H9 (cell line): ENCODE measurements around the gene ACOX3. TPM values are rescaled to one million over a fixed set of nuclear protein-coding genes. Genes with fewer than 3 reads are reported as not detected.

Experiments
- DNase-seq: peaks from one replicate; pipeline ENCODE4 v3.0.0-alpha.2; 2017
- H2AFZ ChIP-seq: one replicate; pipeline ENCODE4 v1.6.1; 2013; ENCODE audit warnings: mild to moderate bottlenecking, low read length, control low read depth, moderate library complexity
- H2AK5ac ChIP-seq: 2 replicates; pipeline ENCODE4 v1.6.1; 2013; ENCODE audit warnings: low read length, control low read depth, mixed read lengths; ENCODE audit not compliant: insufficient read length
- H2BK120ac ChIP-seq: one replicate; pipeline ENCODE4 v1.6.1; 2013; ENCODE audit warnings: low read depth, mild to moderate bottlenecking, low read length, control low read depth, inconsistent platforms; ENCODE audit not compliant: poor library complexity, severe bottlenecking
- H2BK12ac ChIP-seq: 2 replicates; pipeline ENCODE4 v1.6.1; 2013; ENCODE audit warnings: low read length, control low read depth, mixed read lengths, low read depth; ENCODE audit not compliant: insufficient read length
- H2BK15ac ChIP-seq: 2 replicates; pipeline ENCODE4 v1.6.1; 2013; ENCODE audit warnings: low read depth, low read length, control low read depth
- H2BK20ac ChIP-seq: one replicate; pipeline ENCODE4 v1.6.1; 2013; ENCODE audit warnings: low read depth, mild to moderate bottlenecking, low read length, control low read depth, inconsistent platforms; ENCODE audit not compliant: poor library complexity, severe bottlenecking
- H2BK5ac ChIP-seq: 2 replicates; pipeline ENCODE4 v1.6.1; 2013; ENCODE audit warnings: low read length, control low read depth, mixed read lengths; ENCODE audit not compliant: insufficient read length
- H3K14ac ChIP-seq: 2 replicates; pipeline ENCODE4 v1.6.1; 2013; ENCODE audit warnings: low read length, control low read depth; ENCODE audit not compliant: insufficient read depth
- H3K18ac ChIP-seq: 2 replicates; pipeline ENCODE4 v1.6.1; 2013; ENCODE audit warnings: low read depth, mild to moderate bottlenecking, mixed read lengths, low read length, control low read depth; ENCODE audit not compliant: insufficient read length
- H3K23ac ChIP-seq: 2 replicates; pipeline ENCODE4 v1.6.1; 2013; ENCODE audit warnings: low read length, control low read depth, mixed read lengths, low read depth; ENCODE audit not compliant: insufficient read length
- H3K23me2 ChIP-seq: 2 replicates; pipeline ENCODE4 v1.6.1; 2013; ENCODE audit warnings: low read depth, mild to moderate bottlenecking, mixed read lengths, low read length, control low read depth; ENCODE audit not compliant: insufficient read length, poor library complexity, severe bottlenecking
- H3K27ac ChIP-seq: 2 replicates; pipeline ENCODE4 v1.5.1; 2013; ENCODE audit warnings: low read length, control low read depth, mixed read lengths, low read depth; ENCODE audit not compliant: insufficient read length
- H3K27me3 ChIP-seq: 2 replicates; pipeline ENCODE4 v1.6.1; 2013; ENCODE audit warnings: low read length, control low read depth, inconsistent platforms; ENCODE audit not compliant: insufficient read depth
- H3K4ac ChIP-seq: 2 replicates; pipeline ENCODE4 v1.6.1; 2013; ENCODE audit warnings: low read depth, mild to moderate bottlenecking, control low read depth, inconsistent platforms, low read length, moderate library complexity
- H3K4me1 ChIP-seq: 2 replicates; pipeline ENCODE4 v1.6.1; 2013; ENCODE audit warnings: low read length, control low read depth, inconsistent platforms; ENCODE audit not compliant: insufficient read depth
- H3K4me2 ChIP-seq: 2 replicates; pipeline ENCODE4 v1.6.1; 2013; ENCODE audit warnings: low read length, control low read depth, mixed read lengths; ENCODE audit not compliant: insufficient read length, insufficient read depth
- H3K56ac ChIP-seq: 2 replicates; pipeline ENCODE4 v1.6.1; 2013; ENCODE audit warnings: low read depth, mild to moderate bottlenecking, mixed read lengths, low read length, control low read depth; ENCODE audit not compliant: insufficient read length
- H3K79me1 ChIP-seq: 2 replicates; pipeline ENCODE4 v1.6.1; 2013; ENCODE audit warnings: low read depth, mild to moderate bottlenecking, moderate library complexity, low read length, control low read depth, inconsistent platforms; ENCODE audit not compliant: insufficient read depth, poor library complexity, severe bottlenecking
- H3K79me2 ChIP-seq: 2 replicates; pipeline ENCODE4 v1.6.1; 2013; ENCODE audit warnings: low read length, control low read depth, inconsistent platforms; ENCODE audit not compliant: insufficient read depth
- H3K9ac ChIP-seq: 2 replicates; pipeline ENCODE4 v1.6.1; 2013; ENCODE audit warnings: low read length, control low read depth, mixed read lengths; ENCODE audit not compliant: insufficient read length; ENCODE audit errors: extremely low read depth
- H3K9me3 ChIP-seq: one replicate; pipeline ENCODE4 v1.6.1; 2013; ENCODE audit warnings: low read depth, low read length, inconsistent platforms; ENCODE audit not compliant: control insufficient read depth
- H3T11ph ChIP-seq: one replicate; pipeline ENCODE4 v1.6.1; 2013; ENCODE audit warnings: mild to moderate bottlenecking, low read length, control low read depth, inconsistent platforms
- H4K20me1 ChIP-seq: one replicate; pipeline ENCODE4 v1.6.1; 2013; ENCODE audit not compliant: control insufficient read depth, insufficient read length, insufficient read depth
- H4K5ac ChIP-seq: 2 replicates; pipeline ENCODE4 v1.6.1; 2013; ENCODE audit warnings: low read depth, mild to moderate bottlenecking, mixed read lengths, low read length, control low read depth; ENCODE audit not compliant: insufficient read length
- H4K8ac ChIP-seq: replicated peaks from 2 replicates; pipeline ENCODE4 v1.6.1; 2013; ENCODE audit warnings: low read length, control low read depth, mixed read lengths, low read depth; ENCODE audit not compliant: insufficient read length
- H4K91ac ChIP-seq: 2 replicates; pipeline ENCODE4 v1.6.1; 2013; ENCODE audit warnings: low read depth, mild to moderate bottlenecking, moderate library complexity, mixed read lengths, low read length, control low read depth; ENCODE audit not compliant: insufficient read length
- H3K27ac Mint-ChIP-seq, 3 experiments: 2 replicates in 2 of 3; 3 replicates in 1 of 3; pipeline ENCODE4 v1.8.0; 2020 to 2021; ENCODE audit warnings: mixed read lengths in 3 of 3, mild to moderate bottlenecking in 1 of 3, moderate library complexity in 1 of 3
- H3K27me3 Mint-ChIP-seq: 2 replicates; pipeline ENCODE4 v1.8.0; 2021; ENCODE audit warnings: low read depth, mild to moderate bottlenecking, moderate library complexity, mixed read lengths
- H3K36me3 Mint-ChIP-seq, 3 experiments: 2 replicates in 2 of 3; 3 replicates in 1 of 3; pipeline ENCODE4 v1.8.0; 2020 to 2021; ENCODE audit warnings: low read depth in 3 of 3, mixed read lengths in 3 of 3; ENCODE audit not compliant: insufficient read depth in 1 of 3
- H3K4me1 Mint-ChIP-seq, 2 experiments: 2 replicates each; pipeline ENCODE4 v1.8.0; 2020; ENCODE audit warnings: mixed read lengths in 2 of 2
- H3K4me3 Mint-ChIP-seq, 2 experiments: 2 replicates in 1 of 2; 3 replicates in 1 of 2; pipeline ENCODE4 v1.8.0; 2020 to 2021; ENCODE audit warnings: mild to moderate bottlenecking in 2 of 2, mixed read lengths in 2 of 2, moderate library complexity in 1 of 2
- H3K9me3 Mint-ChIP-seq, 2 experiments: 2 replicates in 1 of 2; 3 replicates in 1 of 2; pipeline ENCODE4 v1.8.0; 2020; ENCODE audit warnings: mild to moderate bottlenecking in 2 of 2, mixed read lengths in 2 of 2, moderate library complexity in 1 of 2
- WGBS: extraction: QIAGEN DNeasy Blood & Tissue Kit; methylation state at CpG from one replicate; pipeline ENCODE4 v1.1.7; 2013; ENCODE audit warnings: missing lambda C conversion rate, low lambda C conversion rate, mixed read lengths; ENCODE audit not compliant: insufficient read length; ENCODE audit errors: extremely low coverage; 5-methylcytosine and 5-hydroxymethylcytosine counted together
- total RNA-seq: library from RNA; stranded (reverse); gene quantifications from 2 replicates; pipeline ENCODE4 v1.2.1, GENCODE V29; 2021
- TF ChIP-seq, protein P1 (sequence below): fragments of 200-600 bp; sonication (generic); conservative IDR thresholded peaks from 3 replicates; pipeline ENCODE4 v1.8.0; 2021; ENCODE audit warnings: antibody characterized with exemption, mild to moderate bottlenecking

Gene ACOX3
- total RNA-seq, 1 experiment from 2014 or later = 13.8 TPM

- H3K27ac ChIP-seq = no peak overlapping the region
- no peak overlapping the region for H3K14ac ChIP-seq
- no peaks in the 10 kb centered on the region for H3K79me2 ChIP-seq
- H2BK15ac ChIP-seq = no peak overlapping the region
- no peak overlapping the region for H2AK5ac ChIP-seq
- no peak overlapping the region for H3K4me2 ChIP-seq
- H2BK5ac ChIP-seq = no peak overlapping the region
- H3K79me1 ChIP-seq = no peaks in the 10 kb centered on the region
- H3K9ac ChIP-seq = no peak overlapping the region
- H4K91ac ChIP-seq = no peak overlapping the region
- H3K36me3 Mint-ChIP-seq = peaks cover 21 to 26% (median 26%) of the 10 kb centered on the region in 3 experiments
- H2BK12ac ChIP-seq = no peak overlapping the region
- H3K4me3 Mint-ChIP-seq = no peak overlapping the region
- no peaks in the 10 kb centered on the region for H4K20me1 ChIP-seq
- WGBS = no CpG with 5 or more reads among the region's 13 CpGs
- no peak overlapping the region for H3K56ac ChIP-seq
- H2AFZ ChIP-seq = no peak overlapping the region
- no peak overlapping the region for H3K18ac ChIP-seq
- H3T11ph ChIP-seq = no peak overlapping the region
- H3K27ac Mint-ChIP-seq = no peak overlapping the region
- no peaks in the 10 kb centered on the region for H3K9me3 ChIP-seq
- DNase-seq = no peak
- TF ChIP-seq, protein P1, sequence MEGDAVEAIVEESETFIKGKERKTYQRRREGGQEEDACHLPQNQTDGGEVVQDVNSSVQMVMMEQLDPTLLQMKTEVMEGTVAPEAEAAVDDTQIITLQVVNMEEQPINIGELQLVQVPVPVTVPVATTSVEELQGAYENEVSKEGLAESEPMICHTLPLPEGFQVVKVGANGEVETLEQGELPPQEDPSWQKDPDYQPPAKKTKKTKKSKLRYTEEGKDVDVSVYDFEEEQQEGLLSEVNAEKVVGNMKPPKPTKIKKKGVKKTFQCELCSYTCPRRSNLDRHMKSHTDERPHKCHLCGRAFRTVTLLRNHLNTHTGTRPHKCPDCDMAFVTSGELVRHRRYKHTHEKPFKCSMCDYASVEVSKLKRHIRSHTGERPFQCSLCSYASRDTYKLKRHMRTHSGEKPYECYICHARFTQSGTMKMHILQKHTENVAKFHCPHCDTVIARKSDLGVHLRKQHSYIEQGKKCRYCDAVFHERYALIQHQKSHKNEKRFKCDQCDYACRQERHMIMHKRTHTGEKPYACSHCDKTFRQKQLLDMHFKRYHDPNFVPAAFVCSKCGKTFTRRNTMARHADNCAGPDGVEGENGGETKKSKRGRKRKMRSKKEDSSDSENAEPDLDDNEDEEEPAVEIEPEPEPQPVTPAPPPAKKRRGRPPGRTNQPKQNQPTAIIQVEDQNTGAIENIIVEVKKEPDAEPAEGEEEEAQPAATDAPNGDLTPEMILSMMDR = no peak
- H3K27me3 ChIP-seq = no peaks in the 10 kb centered on the region
- H2BK120ac ChIP-seq = no peak overlapping the region
- no peak overlapping the region for H3K23ac ChIP-seq
- H3K9me3 Mint-ChIP-seq = peaks cover 13 to 17% of the 10 kb centered on the region in 2 experiments
- no peak overlapping the region for H2BK20ac ChIP-seq
- no peak overlapping the region for H4K5ac ChIP-seq
- peaks cover 3 to 7% of the 10 kb centered on the region in 2 experiments for H3K4me1 Mint-ChIP-seq
- H4K8ac ChIP-seq = no peak overlapping the region
- H3K4ac ChIP-seq = no peak overlapping the region
- no peaks in the 10 kb centered on the region for H3K4me1 ChIP-seq
- H3K23me2 ChIP-seq = no peaks in the 10 kb centered on the region
- peaks cover 3% of the 10 kb centered on the region for H3K27me3 Mint-ChIP-seq
Observed at GRCh38 chr4:8403976-8404375, 36.5 kb downstream of the ACOX3 start.
